H4 (cell line): ENCODE data around the gene FTCDNL1. TPM values are rescaled to one million over a fixed set of nuclear protein-coding genes. Genes with fewer than 3 reads are reported as not detected.

Experiments
- DNase-seq: peaks from one replicate; pipeline ENCODE4 v3.0.0-alpha.2; 2015; ENCODE audit warnings: low spot score
- total RNA-seq: library from RNA; depleted of rRNA; stranded (reverse); fragments of >200 nt; shearing (Covaris generic); gene quantifications from 2 replicates; pipeline ENCODE4 v1.2.3, GENCODE V29; 2014

Gene FTCDNL1
- total RNA-seq, 1 experiment from 2014 or later = 2.3 TPM

GRCh38 chr2:199791326-199791725, 59.7 kb downstream of the FTCDNL1 start:
- DNase-seq = no peak

GRCh38 chr2:199784512-199784911, 66.5 kb downstream of the FTCDNL1 start:
- DNase-seq = no peak

GRCh38 chr2:199779589-199779988, 71.4 kb downstream of the FTCDNL1 start:
- DNase-seq = no peak

GRCh38 chr2:199778655-199779054, 72.3 kb downstream of the FTCDNL1 start:
- no peak for DNase-seq

GRCh38 chr2:199777916-199778315, 73.1 kb downstream of the FTCDNL1 start:
- no peak for DNase-seq

GRCh38 chr2:199777315-199777714, 73.7 kb downstream of the FTCDNL1 start:
- no peak for DNase-seq

GRCh38 chr2:199775267-199775666, 75.7 kb downstream of the FTCDNL1 start:
- DNase-seq = no peak

GRCh38 chr2:199772035-199772976, 78.7 kb downstream of the FTCDNL1 start:
- no peak for DNase-seq

GRCh38 chr2:199770716-199771115, 80.3 kb downstream of the FTCDNL1 start:
- DNase-seq = no peak

- no peak for DNase-seq
Measured at GRCh38 chr2:199765646-199766045, 85.3 kb downstream of the FTCDNL1 start.

- no peak for DNase-seq
Measured at GRCh38 chr2:199764273-199764800, 86.7 kb downstream of the FTCDNL1 start.

- DNase-seq = no peak
Measured at GRCh38 chr2:199762963-199763362, 88.0 kb downstream of the FTCDNL1 start.

- peak; percentile 49 for DNase-seq
Measured at GRCh38 chr2:199760574-199760973, 90.4 kb downstream of the FTCDNL1 start.

GRCh38 chr2:199757233-199757870, 93.6 kb downstream of the FTCDNL1 start:
- DNase-seq = peak; percentile 87

- DNase-seq = no peak
Measured at GRCh38 chr2:199756743-199757142, 94.2 kb downstream of the FTCDNL1 start.

GRCh38 chr2:199756211-199756610, 94.8 kb downstream of the FTCDNL1 start:
- DNase-seq = no peak

GRCh38 chr2:199754766-199755165, 96.2 kb downstream of the FTCDNL1 start:
- no peak for DNase-seq

GRCh38 chr2:199751492-199752120, 99.4 kb downstream of the FTCDNL1 start:
- DNase-seq = no peak

- no peak for DNase-seq
Measured at GRCh38 chr2:199749571-199749970, 101.4 kb downstream of the FTCDNL1 start.

GRCh38 chr2:199744724-199745123, 106.3 kb downstream of the FTCDNL1 start:
- DNase-seq = no peak

GRCh38 chr2:199744260-199744659, 106.7 kb downstream of the FTCDNL1 start:
- no peak for DNase-seq

- DNase-seq = no peak
Measured at GRCh38 chr2:199743415-199744120, 107.4 kb downstream of the FTCDNL1 start.
